AG09319 (cell line): ENCODE results near the gene NOC4L.

Source experiments
- DNase-seq: peaks from one replicate; pipeline ENCODE4 v3.0.0-alpha.2; 2010; ENCODE audit warnings: low read depth; ENCODE audit errors: extremely low read depth
- CTCF ChIP-seq: IDR thresholded peaks from 2 replicates; pipeline ENCODE4 v1.5.1; 2011; ENCODE audit warnings: low read depth, mild to moderate bottlenecking, inconsistent platforms, low read length, moderate library complexity

The NOC4L gene

GRCh38 chr12:132179431-132180362 lies 35.4 kb downstream of the NOC4L start:
- no peak for DNase-seq
- no peak for TF ChIP-seq CTCF

GRCh38 chr12:132180648-132181546 lies 36.6 kb downstream of the NOC4L start:
- TF ChIP-seq CTCF = no peak
- DNase-seq = no peak

- no peak for TF ChIP-seq CTCF
- DNase-seq = no peak
These were observed 37.4 kb downstream of the NOC4L start for GRCh38 chr12:132181570-132182200.

GRCh38 chr12:132182206-132182710 lies 38.0 kb downstream of the NOC4L start:
- DNase-seq = no peak
- TF ChIP-seq CTCF = no peak

GRCh38 chr12:132182711-132183365 lies 38.6 kb downstream of the NOC4L start:
- no peak for TF ChIP-seq CTCF
- no peak for DNase-seq

GRCh38 chr12:132185705-132186104 lies 41.4 kb downstream of the NOC4L start:
- no peak for DNase-seq
- TF ChIP-seq CTCF = no peak
